ENCODE results near the gene CD74.

DNA sequence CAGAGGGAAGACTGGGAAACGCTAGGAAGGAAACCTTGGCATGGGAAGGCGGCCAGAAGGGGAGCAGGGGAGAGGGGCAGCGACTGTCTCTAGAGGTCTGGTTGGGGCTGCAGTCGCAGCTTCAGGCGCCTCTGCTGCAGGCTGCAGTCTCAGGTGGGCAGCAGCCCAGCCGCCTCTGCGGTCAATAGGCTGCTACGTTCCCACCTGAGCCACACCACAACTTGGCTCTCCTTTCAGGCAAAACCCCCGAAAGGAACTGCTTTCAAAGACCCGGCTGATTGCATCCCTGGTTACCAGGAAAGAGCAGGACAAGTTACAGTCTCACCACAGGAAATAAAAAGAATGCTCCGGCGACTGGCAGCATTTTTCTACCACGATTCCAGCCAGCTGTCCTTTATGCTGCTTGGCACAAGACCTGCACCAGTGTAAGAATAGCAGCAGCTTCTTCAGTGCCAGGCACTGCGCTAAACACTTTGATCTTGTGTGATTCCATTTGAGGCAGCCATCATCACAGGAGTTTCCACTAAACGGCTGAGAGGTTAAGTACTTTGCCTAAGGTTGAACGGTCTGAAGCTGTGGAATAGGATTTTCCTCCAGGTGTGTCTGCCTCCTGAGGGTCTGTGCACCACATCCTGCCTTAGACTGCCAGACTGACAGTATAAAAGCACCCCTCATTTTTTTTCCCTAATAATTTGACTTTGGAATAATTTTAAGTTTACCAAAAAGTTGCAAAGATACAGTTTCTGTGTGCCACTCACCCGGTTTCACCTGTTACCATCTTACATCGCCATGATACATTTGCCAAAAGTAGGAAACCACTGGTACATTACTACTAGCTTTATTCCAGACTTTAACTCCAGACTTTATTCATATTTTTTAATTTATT, 29.3 kb upstream of the CD74 start:
- TF ChIP-seq CTCF (IDR thresholded peaks at IDR 0.05) (no peak), POLR2A (IDR thresholded peaks at IDR 0.05) (no peak), POLR2AphosphoS5 (IDR thresholded peaks at IDR 0.05) (no peak)

Measured in breast epithelium (tissue), 3 donors.